GM12878 (cell line): Measurements from ENCODE around the gene UVRAG.

Experiments
- CBX5 ChIP-seq: sonication (generic); IDR thresholded peaks from 2 replicates; pipeline ENCODE4 v1.6.1; 2016; ENCODE audit warnings: low read depth, moderate library complexity, mild to moderate bottlenecking, inconsistent platforms
- CREM ChIP-seq: IDR thresholded peaks from 2 replicates; pipeline ENCODE4 v1.6.1; 2014; ENCODE audit warnings: antibody characterized with exemption, low read depth
- CTCF ChIP-seq, 3 experiments: IDR thresholded peaks in 2 of 3; conservative IDR thresholded peaks in 1 of 3; 2 replicates each; pipeline ENCODE4 v1.5.1; 2011; ENCODE audit warnings: low read depth in 3 of 3, low read length in 3 of 3, mild to moderate bottlenecking in 3 of 3, control low read depth in 2 of 3, moderate library complexity in 2 of 3, inconsistent platforms in 1 of 3, mixed read lengths in 1 of 3; ENCODE audit not compliant: control insufficient read depth in 2 of 3, insufficient read depth in 1 of 3; ENCODE audit errors: extremely low read depth in 1 of 3
- EZH2 ChIP-seq: IDR thresholded peaks from 2 replicates; pipeline ENCODE4 v1.6.1; 2012; ENCODE audit warnings: low read depth, mild to moderate bottlenecking, control low read depth, inconsistent platforms, low read length, borderline replicate concordance; ENCODE audit not compliant: control insufficient read depth
- MAX ChIP-seq: IDR thresholded peaks from 2 replicates; pipeline ENCODE4 v1.6.1; 2012; ENCODE audit warnings: low read depth, low read length, improper control_type of control experiment
- POLR2AphosphoS5 ChIP-seq: IDR thresholded peaks from 2 replicates; pipeline ENCODE4 v1.6.1; 2011; ENCODE audit warnings: mild to moderate bottlenecking, low read length, inconsistent platforms
- SUZ12 ChIP-seq: fragments of 200-600 bp; sonication (generic); IDR thresholded peaks from one replicate; pipeline ENCODE4 v1.6.1; 2018; ENCODE audit warnings: antibody characterized with exemption, mild to moderate bottlenecking; ENCODE audit not compliant: unreplicated experiment
- USF1 ChIP-seq: IDR thresholded peaks from 2 replicates; pipeline ENCODE4 v1.6.1; 2011; ENCODE audit warnings: borderline replicate concordance, low read depth, mild to moderate bottlenecking, moderate library complexity, mixed read lengths, low read length; ENCODE audit not compliant: insufficient read depth; ENCODE audit errors: extremely low read length
- ZBTB33 ChIP-seq: fragments of 450-650 bp; IDR thresholded peaks from 2 replicates; pipeline ENCODE4 v1.6.1; 2017; ENCODE audit warnings: mild to moderate bottlenecking

GRCh38 chr11:75790986-75791385, 24.0 kb upstream of the UVRAG start:
- TF ChIP-seq POLR2AphosphoS5 (no peak), EZH2 (no peak), CTCF (IDR thresholded peaks at IDR 0.05 in 2 of 3, conservative IDR thresholded peaks at IDR 0.05 in 1 of 3; ENCODE audit: control insufficient read depth in 2 of 3, extremely low read depth in 1 of 3, insufficient read depth in 1 of 3, low read depth in 3 of 3, low read length in 3 of 3) (no peak), MAX (no peak), SUZ12 (no peak), CBX5 (no peak), ZBTB33 (no peak), CREM (no peak), USF1 (no peak)
